HG03175 (cell line): ENCODE results near the gene LDAH.
"Not testable (repeated sequence)": the region's sequence is repeated elsewhere in the genome, so short reads cannot be mapped to it uniquely, and the experiment has no call there.

Experiments used
- ATAC-seq: cut with Tn5 transposase; IDR thresholded peaks from one replicate; pipeline ENCODE4 v1.9.1; 2021; ENCODE audit warnings: mild to moderate bottlenecking, moderate library complexity; ENCODE audit not compliant: unreplicated experiment

The LDAH gene

GRCh38 chr2:20724500-20725053 is 98.3 kb downstream of the LDAH start:
- ATAC-seq: no peak

GRCh38 chr2:20723543-20723942 is 99.4 kb downstream of the LDAH start:
- no peak for ATAC-seq

- no peak for ATAC-seq
Measured at GRCh38 chr2:20722592-20723240, 100.2 kb downstream of the LDAH start.

- ATAC-seq: no peak
Measured at GRCh38 chr2:20717641-20718040, 105.3 kb downstream of the LDAH start.

- not testable (repeated sequence) for ATAC-seq
Measured at GRCh38 chr2:20716164-20716563, 106.7 kb downstream of the LDAH start.

GRCh38 chr2:20714412-20714811 is 108.5 kb downstream of the LDAH start:
- ATAC-seq: not testable (repeated sequence)

GRCh38 chr2:20713585-20713984 is 109.3 kb downstream of the LDAH start:
- not testable (repeated sequence) for ATAC-seq

- ATAC-seq: not testable (repeated sequence)
Measured at GRCh38 chr2:20711641-20712040, 111.3 kb downstream of the LDAH start.

- no peak for ATAC-seq
Measured at GRCh38 chr2:20707601-20708000, 115.3 kb downstream of the LDAH start.

- ATAC-seq: no peak
Measured at GRCh38 chr2:20706786-20707185, 116.1 kb downstream of the LDAH start.

- no peak for ATAC-seq
Measured at GRCh38 chr2:20706217-20706616, 116.7 kb downstream of the LDAH start.

GRCh38 chr2:20704886-20705285 is 118.0 kb downstream of the LDAH start:
- no peak for ATAC-seq

GRCh38 chr2:20702563-20702962 is 120.3 kb downstream of the LDAH start:
- ATAC-seq: no peak

- ATAC-seq: peak; percentile 52
Measured at GRCh38 chr2:20698916-20699613, 123.8 kb downstream of the LDAH start.

GRCh38 chr2:20697322-20697934 is 125.5 kb downstream of the LDAH start:
- no peak for ATAC-seq

GRCh38 chr2:20696366-20696765 is 126.5 kb downstream of the LDAH start:
- no peak for ATAC-seq

GRCh38 chr2:20693317-20693716 is 129.6 kb downstream of the LDAH start:
- ATAC-seq: no peak

- no peak for ATAC-seq
Measured at GRCh38 chr2:20692081-20692480, 130.8 kb downstream of the LDAH start.

GRCh38 chr2:20691076-20691734 is 131.7 kb downstream of the LDAH start:
- ATAC-seq: no peak

- ATAC-seq: no peak
Measured at GRCh38 chr2:20689428-20690264, 133.3 kb downstream of the LDAH start.
